H7 (cell line): ENCODE measurements around the gene MYO16. TPM values are rescaled to one million over a fixed set of nuclear protein-coding genes. Genes with fewer than 3 reads are reported as not detected.
A peak's percentile ranks its signal among the peaks of the same experiment; 100 is the strongest.
"Not testable (repeated sequence)": the region's sequence is repeated elsewhere in the genome, so short reads cannot be mapped to it uniquely, and the experiment has no call there.

Experiments
- DNase-seq: peaks from one replicate; pipeline ENCODE4 v3.0.0; 2012
- H3K27me3 ChIP-seq: 2 replicates; pipeline ENCODE4 v1.6.0; 2011; ENCODE audit warnings: mild to moderate bottlenecking, low read length; ENCODE audit not compliant: control insufficient read depth, insufficient read depth
- H3K36me3 ChIP-seq: replicated peaks from 2 replicates; pipeline ENCODE4 v1.5.1; 2011; ENCODE audit warnings: low read length; ENCODE audit not compliant: control insufficient read depth, insufficient read depth
- H3K4me3 ChIP-seq: 2 replicates; pipeline ENCODE4 v1.5.1; 2011; ENCODE audit warnings: low read depth, mild to moderate bottlenecking, control low read depth, low read length, moderate library complexity; ENCODE audit not compliant: insufficient read depth
- total RNA-seq: library from RNA; depleted of rRNA; stranded (reverse); fragments of >200 nt; shearing (Covaris generic); gene quantifications from 2 replicates; pipeline ENCODE4 v1.2.3, GENCODE V29; 2014

MYO16 gene
- total RNA-seq, 1 experiment from 2014 or later, result 0.03 TPM

GRCh38 chr13:108781312-108781711, 151.9 kb downstream of the MYO16 start:
- Histone ChIP-seq H3K36me3 (no peaks in the 10 kb centered on the region), H3K27me3 (no peaks in the 10 kb centered on the region), H3K4me3 (no peak overlapping the region)
- DNase-seq, result no peak

- not testable (repeated sequence) for H3K27me3 ChIP-seq, H3K4me3 ChIP-seq, DNase-seq, H3K36me3 ChIP-seq
Observed at GRCh38 chr13:108782480-108782879, 153.1 kb downstream of the MYO16 start.

DNA sequence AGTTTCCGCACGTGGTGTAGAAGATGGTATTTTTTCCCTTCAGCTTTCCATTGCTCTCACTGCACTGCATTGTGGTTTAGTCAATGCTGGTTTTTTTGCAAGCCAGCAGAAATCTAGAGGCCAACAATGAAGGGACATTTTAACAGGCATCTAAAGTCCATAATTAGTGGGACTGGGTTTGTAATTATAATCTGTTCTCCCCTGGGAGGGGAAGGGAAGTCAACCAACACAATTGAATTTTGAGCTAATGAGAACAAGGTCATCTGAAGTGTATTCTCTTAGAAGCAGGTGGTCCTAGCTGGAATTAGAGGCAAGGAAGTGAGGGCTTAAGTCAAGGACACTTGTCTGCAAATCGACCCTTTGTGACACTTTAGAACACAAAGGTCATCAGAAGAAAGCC, 156.4 kb downstream of the MYO16 start:
- DNase-seq, result no peak
- H3K4me3 ChIP-seq, result no peak overlapping the region
- no peaks in the 10 kb centered on the region for H3K36me3 ChIP-seq
- H3K27me3 ChIP-seq, result no peaks in the 10 kb centered on the region

DNA sequence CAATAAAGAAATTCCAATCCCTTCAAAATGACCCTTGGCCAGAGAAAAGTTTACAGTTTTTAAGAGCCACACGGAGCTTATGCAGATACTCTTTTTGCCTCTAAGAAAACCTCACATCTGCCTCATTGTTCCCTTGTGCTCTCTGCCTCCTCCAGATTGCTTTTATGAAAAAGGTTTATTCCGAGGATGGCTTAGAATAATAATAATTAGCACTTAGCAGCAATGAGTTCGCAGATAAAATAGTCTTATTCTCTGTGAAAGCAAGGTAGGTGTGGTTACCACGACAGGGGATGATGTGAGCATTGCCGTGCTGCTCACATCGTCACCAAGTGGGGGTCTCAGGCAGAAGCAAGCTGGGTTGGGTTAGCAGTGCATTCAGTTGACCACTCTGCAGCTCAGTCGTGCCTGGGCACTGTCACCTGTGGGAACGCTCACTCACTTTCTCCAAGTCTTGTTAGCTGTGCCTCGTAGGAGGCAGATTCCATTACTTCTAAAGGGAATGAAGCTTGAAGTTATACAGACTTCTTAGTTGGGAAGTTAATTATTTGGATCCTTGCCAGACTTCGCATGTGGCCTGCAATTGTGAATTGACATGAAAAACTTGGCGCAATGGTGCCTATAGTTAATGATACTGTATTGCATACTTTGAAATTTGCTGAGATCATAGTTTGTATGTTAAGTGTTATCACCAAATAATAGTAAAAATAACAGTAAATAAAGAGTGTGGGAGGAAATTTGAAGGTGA, 157.2 kb downstream of the MYO16 start:
- no peaks in the 10 kb centered on the region for H3K36me3 ChIP-seq
- DNase-seq, result peak; percentile 13
- no peaks in the 10 kb centered on the region for H3K27me3 ChIP-seq
- H3K4me3 ChIP-seq, result no peak overlapping the region

DNA sequence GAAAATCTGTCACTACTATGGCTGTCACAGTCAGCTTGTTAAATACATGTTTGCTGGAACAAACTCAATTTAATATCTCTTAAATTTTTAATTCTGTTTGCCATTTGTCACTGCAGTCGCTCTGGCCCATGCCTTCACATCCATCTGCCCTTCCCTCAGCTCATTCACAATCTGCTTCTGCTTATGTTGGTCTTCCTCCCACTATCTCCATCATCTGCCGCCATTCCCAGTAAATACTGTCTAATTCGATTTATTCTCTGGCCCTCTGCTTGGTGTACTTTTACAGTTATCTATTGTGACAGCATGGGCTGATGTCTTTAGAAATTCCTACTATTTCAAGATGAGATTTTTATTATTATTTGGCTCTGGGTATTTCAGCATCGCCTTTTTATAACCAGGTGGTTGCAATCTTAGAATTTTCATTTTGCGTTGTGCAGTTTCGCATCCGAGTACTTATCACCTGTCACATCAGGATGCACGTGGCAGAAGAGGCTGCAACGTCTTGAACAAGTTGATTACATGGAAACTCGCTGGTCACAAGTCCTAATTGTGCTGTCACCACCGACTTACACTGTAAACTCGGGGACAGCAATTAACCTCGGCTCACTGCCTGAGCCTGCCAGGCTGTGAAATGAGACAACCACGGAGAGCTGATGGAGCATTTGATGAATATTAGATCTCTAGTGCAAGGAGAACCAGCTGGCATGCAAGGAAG, 158.4 kb downstream of the MYO16 start:
- no peaks in the 10 kb centered on the region for H3K36me3 ChIP-seq
- no peaks in the 10 kb centered on the region for H3K27me3 ChIP-seq
- no peak for DNase-seq
- H3K4me3 ChIP-seq, result no peak overlapping the region

DNA sequence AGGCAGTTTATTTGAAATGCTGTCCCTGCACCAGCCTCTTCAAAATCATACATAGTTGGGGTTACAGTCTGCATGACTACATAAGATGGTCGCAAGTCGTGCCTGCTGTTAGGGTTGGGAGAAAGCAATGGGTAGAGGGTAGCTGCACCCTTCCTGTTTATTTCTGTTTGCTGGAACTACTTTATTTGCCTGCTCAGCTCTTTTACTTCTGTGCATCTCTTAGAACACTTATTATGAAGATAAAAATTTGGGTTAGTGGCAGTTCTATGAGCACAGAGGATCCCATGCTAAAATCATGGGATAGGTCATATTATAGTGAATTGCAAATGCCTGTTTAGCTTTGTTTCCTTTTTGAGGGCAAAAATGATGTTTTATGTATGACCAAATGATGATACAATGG, 160.1 kb downstream of the MYO16 start:
- Histone ChIP-seq H3K27me3 (no peaks in the 10 kb centered on the region), H3K36me3 (no peaks in the 10 kb centered on the region), H3K4me3 (no peak overlapping the region)
- DNase-seq, result no peak

GRCh38 chr13:108795841-108796240, 166.4 kb downstream of the MYO16 start:
- H3K4me3 ChIP-seq, result no peak overlapping the region
- H3K27me3 ChIP-seq, result no peaks in the 10 kb centered on the region
- DNase-seq, result peak; percentile 17
- H3K36me3 ChIP-seq, result no peaks in the 10 kb centered on the region

GRCh38 chr13:108797354-108797753, 167.9 kb downstream of the MYO16 start:
- no peak for DNase-seq
- Histone ChIP-seq H3K4me3 (no peak overlapping the region), H3K36me3 (no peaks in the 10 kb centered on the region), H3K27me3 (no peaks in the 10 kb centered on the region)

GRCh38 chr13:108807841-108808240, 178.4 kb downstream of the MYO16 start:
- H3K36me3 ChIP-seq, result no peaks in the 10 kb centered on the region
- DNase-seq, result no peak
- H3K27me3 ChIP-seq, result no peaks in the 10 kb centered on the region
- no peak overlapping the region for H3K4me3 ChIP-seq

DNA sequence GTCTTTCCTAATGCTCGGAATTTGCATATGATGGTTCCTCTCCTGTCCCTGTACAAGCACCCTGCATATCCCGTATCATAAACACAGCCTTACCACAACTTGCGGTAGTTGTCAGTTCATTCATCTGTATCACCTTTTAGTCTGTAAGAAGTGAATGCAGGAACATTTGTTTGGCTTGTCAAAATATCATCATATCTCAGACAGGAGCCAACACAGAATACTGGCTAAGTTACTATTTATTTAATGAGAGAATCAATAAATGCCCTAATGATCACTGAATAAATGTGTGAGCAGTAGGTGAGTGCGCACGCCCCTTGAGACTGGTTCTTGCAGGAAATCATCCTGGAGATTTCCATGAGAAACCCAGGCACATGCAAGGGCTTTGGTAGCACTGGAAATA, 182.8 kb downstream of the MYO16 start:
- Histone ChIP-seq H3K27me3 (no peaks in the 10 kb centered on the region), H3K4me3 (no peak overlapping the region), H3K36me3 (no peaks in the 10 kb centered on the region)
- no peak for DNase-seq

DNA sequence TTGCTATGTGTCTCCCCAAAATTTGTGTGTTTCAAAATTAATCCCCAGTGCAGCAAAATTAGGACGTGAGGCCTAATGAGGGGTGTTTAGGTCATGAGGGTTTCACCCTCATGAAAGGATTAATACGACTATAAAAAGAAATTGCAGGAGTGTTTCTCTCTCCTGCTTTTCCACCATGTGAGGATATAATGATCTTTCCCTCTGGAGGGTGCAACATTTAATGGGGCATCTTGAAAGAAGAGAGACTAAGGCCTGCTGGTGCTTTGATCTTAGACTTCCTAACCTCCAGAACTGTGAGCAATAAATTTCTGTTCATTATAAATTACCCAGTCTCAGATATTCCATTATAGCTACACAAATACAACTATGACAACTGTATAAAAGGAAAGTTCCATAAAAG, 183.2 kb downstream of the MYO16 start:
- Histone ChIP-seq H3K4me3 (no peak overlapping the region), H3K27me3 (no peaks in the 10 kb centered on the region), H3K36me3 (no peaks in the 10 kb centered on the region)
- no peak for DNase-seq

DNA sequence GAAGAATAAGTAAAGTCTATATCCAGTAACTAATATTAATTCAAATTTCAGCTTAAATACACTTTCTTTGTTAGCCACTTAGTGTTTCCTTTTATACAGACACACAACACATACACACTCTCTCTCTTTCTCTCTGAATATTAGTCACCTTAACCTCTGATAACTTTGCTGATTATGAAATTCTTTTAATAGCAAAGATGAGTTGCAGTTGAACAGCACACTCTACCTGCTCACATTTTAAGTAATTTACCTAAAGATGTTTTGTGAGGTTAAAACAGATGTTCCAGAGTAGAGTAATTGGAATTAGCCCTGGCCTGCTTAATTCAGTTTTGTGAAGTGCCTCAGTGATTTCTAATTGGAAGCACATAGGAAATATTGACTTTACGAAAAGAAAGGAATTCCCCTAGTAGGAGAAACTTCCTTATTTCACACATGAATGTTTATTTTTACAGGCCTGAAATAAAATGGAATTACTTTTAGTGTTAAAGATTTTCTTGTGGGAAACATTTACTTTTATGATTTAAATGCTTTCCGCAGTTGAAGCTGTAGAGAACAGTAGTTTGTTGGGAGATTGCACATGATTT, 184.3 kb downstream of the MYO16 start:
- Histone ChIP-seq H3K27me3 (no peaks in the 10 kb centered on the region), H3K4me3 (no peak overlapping the region), H3K36me3 (no peaks in the 10 kb centered on the region)
- no peak for DNase-seq

DNA sequence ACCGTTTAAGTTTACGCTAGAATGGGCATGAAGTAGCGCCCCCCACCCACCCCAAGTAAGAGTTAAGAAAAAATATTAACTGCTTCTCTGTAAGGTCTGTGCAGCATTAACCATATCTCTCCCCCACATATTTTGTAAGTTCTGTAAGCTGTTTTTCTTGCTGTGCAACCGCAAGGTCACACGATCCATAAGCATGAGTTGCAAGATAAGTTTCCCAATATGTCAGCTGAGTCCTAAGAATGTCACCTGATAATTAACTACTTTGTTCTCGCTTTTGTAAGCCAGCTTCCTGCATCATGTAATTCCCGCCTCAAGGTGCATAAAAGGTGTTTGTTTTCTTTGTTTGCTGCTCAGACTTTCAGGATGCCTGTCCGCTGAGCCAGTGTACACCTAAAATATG, 187.0 kb downstream of the MYO16 start:
- no peak for DNase-seq
- H3K27me3 ChIP-seq, result no peaks in the 10 kb centered on the region
- no peaks in the 10 kb centered on the region for H3K36me3 ChIP-seq
- H3K4me3 ChIP-seq, result no peak overlapping the region

- H3K27me3 ChIP-seq, result no peaks in the 10 kb centered on the region
- H3K36me3 ChIP-seq, result no peaks in the 10 kb centered on the region
- H3K4me3 ChIP-seq, result no peak overlapping the region
- no peak for DNase-seq
Observed at GRCh38 chr13:108827646-108828045, 198.2 kb downstream of the MYO16 start.
